GM12878 (cell line): ENCODE data around the gene CYP4F11.

Experiments
- BMI1 ChIP-seq: fragments of 450-650 bp; IDR thresholded peaks from 2 replicates; pipeline ENCODE4 v1.6.1; 2016; ENCODE audit warnings: mild to moderate bottlenecking, moderate library complexity, borderline replicate concordance
- CTCF ChIP-seq, 3 experiments: IDR thresholded peaks in 2 of 3; conservative IDR thresholded peaks in 1 of 3; 2 replicates each; pipeline ENCODE4 v1.5.1; 2011; ENCODE audit warnings: low read depth in 3 of 3, low read length in 3 of 3, mild to moderate bottlenecking in 3 of 3, control low read depth in 2 of 3, moderate library complexity in 2 of 3, inconsistent platforms in 1 of 3, mixed read lengths in 1 of 3; ENCODE audit not compliant: control insufficient read depth in 2 of 3, insufficient read depth in 1 of 3; ENCODE audit errors: extremely low read depth in 1 of 3
- ESRRA ChIP-seq: IDR thresholded peaks from 2 replicates; pipeline ENCODE4 v1.6.1; 2012; ENCODE audit warnings: mild to moderate bottlenecking, low read length, improper control_type of control experiment
- FOS ChIP-seq: IDR thresholded peaks from 3 replicates; pipeline ENCODE4 v1.6.1; 2011; ENCODE audit warnings: borderline replicate concordance; ENCODE audit not compliant: insufficient read length; ENCODE audit errors: extremely low read depth
- NR2F1 ChIP-seq: fragments of 450-650 bp; conservative IDR thresholded peaks from 2 replicates; pipeline ENCODE4 v1.6.1; 2017; ENCODE audit warnings: mild to moderate bottlenecking
- POLR2AphosphoS5 ChIP-seq: IDR thresholded peaks from 2 replicates; pipeline ENCODE4 v1.6.1; 2011; ENCODE audit warnings: mild to moderate bottlenecking, low read length, inconsistent platforms

- TF ChIP-seq ESRRA (no peak), NR2F1 (no peak), FOS (no peak), POLR2AphosphoS5 (no peak), CTCF (IDR thresholded peaks at IDR 0.05 in 2 of 3, conservative IDR thresholded peaks at IDR 0.05 in 1 of 3; ENCODE audit: control insufficient read depth in 2 of 3, extremely low read depth in 1 of 3, insufficient read depth in 1 of 3, low read depth in 3 of 3, low read length in 3 of 3) (no peak), BMI1 (no peak)
Measured at GRCh38 chr19:15935167-15935702, 906 bp upstream of the CYP4F11 start.
